Measurements from ENCODE around the gene TGM6.

TGM6 gene

GRCh38 chr20:2380601-2381000 is at the start of gene TGM6:
TSS of gene TGM6 (plus strand) at chr20:2380901. CDS start at chr20:2380969, 68 bp downstream.
- DNase-seq: no peak

GRCh38 chr20:2331106-2331505 is 49.6 kb upstream of the TGM6 start:
- no peak for DNase-seq

DNA sequence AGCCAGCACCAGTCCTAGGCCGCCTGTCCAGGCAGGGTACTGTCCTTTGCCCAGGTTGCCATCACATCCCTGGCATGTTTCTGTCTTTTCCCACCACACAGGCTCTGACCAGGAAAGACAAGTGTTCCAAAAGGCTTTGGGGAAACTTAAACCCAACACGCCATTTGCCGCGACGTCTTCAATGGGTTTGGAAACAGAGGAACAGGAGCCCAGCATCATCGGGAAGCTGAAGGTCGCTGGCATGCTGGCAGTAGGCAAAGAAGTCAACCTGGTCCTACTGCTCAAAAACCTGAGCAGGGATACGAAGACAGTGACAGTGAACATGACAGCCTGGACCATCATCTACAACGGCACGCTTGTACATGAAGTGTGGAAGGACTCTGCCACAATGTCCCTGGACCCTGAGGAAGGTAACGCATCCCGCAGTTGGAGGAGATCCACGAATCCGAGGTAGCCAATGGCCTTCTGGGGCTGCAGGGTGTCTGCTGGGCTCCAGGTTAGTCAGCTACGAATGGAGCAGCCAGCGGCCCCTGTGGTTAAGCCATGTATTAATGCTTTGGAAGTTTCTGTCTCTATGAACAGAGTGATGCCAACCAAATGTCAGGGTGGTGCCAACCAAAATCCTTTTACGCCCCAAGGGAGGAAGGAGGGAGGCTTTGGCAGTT is 48.7 kb upstream of the TGM6 start:
- DNase-seq: no peak

DNA sequence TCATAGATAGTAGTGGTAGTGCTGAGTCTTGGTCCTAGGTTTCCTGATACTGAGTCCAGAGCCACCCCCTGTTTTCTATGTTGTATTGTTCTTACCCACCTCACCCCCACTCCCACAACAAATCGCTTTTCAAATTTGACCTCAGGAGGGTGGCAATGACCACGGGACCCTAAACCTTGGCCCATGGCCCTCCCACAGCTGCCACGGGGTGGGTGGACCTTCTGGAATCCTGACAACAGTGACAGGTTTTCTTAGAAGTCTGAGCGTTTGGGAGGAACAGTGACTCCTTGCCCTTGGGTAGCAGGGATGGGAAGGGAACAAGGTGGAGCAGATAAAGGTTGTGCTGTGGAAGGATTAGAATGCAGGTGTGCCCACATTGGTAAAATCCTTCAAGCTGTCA is 48.0 kb upstream of the TGM6 start:
- DNase-seq: no peak

- no peak for DNase-seq
These were observed 46.9 kb upstream of the TGM6 start for GRCh38 chr20:2333821-2334220.

- DNase-seq: no peak
These were observed 45.4 kb upstream of the TGM6 start for GRCh38 chr20:2335096-2335870.

DNA sequence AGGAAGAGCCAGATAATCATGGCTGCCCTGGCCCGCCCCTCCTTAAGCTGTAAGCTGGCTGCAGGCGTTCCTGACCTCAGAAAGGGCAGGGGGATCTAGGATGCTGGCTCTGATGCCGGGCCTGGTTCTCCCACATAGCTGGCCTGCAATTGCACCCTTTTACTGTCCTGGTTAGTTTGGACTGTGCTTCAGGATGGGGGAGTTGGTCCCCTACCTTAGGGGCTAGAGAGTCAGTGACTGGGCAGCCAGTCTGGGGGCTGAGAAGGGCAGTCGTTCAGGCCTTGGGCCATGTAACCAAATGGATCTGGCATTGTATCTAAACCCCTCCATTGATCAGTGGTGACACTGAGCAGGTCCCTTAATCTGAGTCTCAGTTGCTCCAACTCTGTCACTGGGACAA is 44.2 kb upstream of the TGM6 start:
- DNase-seq: no peak

DNA sequence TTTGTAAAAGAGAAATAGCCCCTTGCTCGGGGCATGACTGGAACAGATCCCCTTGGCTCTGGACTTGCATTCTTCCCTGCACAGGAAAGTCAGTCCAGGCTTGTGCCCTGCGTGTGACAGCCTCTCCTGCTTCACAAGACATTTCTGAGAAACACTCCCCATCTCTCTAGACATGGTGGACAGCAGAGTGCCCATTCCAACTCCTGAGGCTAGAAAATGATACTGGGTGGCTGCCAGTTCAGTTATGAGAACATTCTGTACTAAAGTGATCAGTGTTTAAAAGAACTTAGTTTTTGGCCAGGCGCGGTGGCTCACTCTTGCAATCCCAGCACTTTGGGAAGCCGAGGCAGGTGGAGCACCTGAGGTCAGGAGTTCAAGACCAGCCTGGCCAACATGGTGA is 43.6 kb upstream of the TGM6 start:
- no peak for DNase-seq

- no peak for DNase-seq
These were observed 42.2 kb upstream of the TGM6 start for GRCh38 chr20:2338411-2339066.

DNA sequence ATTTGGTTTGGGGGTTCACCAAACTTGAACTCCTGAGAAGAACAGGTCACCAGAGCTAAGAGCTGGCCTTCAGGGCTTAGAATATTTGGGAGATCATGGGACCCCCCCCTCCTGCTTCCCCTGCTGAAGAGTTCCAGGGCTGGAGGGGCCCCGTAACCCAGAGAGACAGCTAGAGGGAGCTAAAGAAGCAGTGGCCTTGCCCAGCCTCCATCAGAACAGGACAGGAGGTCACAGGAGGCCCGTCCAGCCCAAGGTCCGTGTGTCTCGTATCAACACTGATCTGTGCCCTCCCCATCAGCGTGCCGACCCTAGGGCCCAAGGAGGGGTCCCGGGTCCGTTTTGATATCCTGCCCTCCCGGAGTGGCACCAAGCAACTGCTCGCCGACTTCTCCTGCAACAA is 40.6 kb upstream of the TGM6 start:
- DNase-seq: no peak

- DNase-seq: no peak
These were observed 39.9 kb upstream of the TGM6 start for GRCh38 chr20:2340823-2341222.

GRCh38 chr20:2341336-2341735 is 39.4 kb upstream of the TGM6 start:
- DNase-seq: no peak

DNA sequence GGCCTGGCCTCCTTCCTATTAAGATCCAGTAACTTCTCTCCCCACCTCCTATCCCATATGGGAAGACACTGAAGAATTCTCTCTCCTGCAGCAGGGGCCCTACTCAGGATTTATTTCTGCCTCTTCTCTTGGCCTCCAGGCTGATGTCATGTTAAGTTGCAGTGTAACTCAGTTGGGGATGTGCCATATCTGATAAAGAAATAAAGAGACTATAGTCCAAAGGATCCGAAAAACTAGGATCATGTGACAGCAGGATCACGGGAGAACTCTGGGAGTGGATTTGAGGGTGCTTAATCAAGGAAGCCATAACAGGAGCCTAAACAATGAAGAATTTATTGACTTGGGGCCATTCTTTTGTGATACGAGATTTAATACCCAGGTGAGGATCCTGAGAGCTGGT is 38.5 kb upstream of the TGM6 start:
- DNase-seq: no peak

GRCh38 chr20:2346188-2346587 is 34.5 kb upstream of the TGM6 start:
- no peak for DNase-seq

- DNase-seq: no peak
These were observed 32.4 kb upstream of the TGM6 start for GRCh38 chr20:2348336-2348735.

DNA sequence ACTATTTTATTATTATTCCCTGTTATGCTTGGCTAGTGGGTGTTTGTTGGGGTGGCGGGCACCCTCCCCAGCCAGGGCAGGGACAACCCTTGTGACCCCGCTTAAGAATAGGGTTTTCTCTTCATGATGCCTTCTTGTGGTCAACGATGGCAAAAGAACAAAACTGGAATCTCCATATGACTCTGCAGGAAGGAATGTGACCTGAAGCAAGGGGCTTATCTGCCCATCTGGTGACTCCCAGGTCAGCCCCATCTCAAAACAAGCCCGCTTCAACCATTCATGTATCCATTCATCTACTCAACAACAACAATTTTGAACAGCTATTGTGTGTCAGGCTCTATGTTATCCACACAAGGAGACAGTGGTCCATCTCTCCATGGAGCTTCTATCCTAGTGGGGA is 30.9 kb upstream of the TGM6 start:
- no peak for DNase-seq

DNA sequence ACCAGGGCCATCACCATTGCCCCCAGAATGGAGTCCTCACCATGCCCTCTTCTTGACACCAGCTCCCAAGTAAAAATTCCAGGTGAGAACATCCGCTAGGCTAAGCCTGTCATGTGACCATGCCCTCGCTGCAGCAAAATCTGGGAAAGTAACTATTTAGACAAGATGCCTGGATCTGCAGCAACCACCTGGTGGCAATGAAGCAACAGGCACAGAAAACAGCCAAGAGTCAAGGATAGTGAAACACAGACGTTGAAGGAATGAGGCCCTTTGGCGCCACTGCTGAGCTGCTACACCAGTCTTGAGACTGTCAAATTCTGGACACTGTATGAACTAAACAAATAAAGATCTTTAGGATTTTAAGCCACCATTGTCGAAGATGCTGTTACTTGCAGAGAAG is 30.1 kb upstream of the TGM6 start:
- no peak for DNase-seq

- no peak for DNase-seq
These were observed 27.5 kb upstream of the TGM6 start for GRCh38 chr20:2353231-2353630.

- DNase-seq: no peak
These were observed 23.6 kb upstream of the TGM6 start for GRCh38 chr20:2357114-2357513.

DNA sequence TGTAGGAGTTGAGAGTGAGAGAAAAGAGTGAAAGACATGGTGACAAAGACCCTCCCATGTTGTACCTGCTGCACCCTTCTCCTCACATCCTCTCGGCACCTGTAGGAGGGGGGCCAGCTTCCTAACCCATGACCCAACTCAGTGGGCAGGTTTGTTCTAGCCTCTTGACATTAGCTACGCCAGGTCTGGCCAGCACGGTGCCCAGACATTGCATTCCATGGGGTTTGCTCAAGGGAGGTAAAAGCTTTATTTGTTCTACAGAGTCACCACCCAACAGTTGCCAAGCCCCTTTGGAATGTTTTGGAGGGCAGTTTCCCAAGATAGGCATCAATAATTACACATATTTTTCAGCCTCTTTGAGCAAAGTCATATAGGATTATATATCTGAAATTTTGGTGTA is 22.7 kb upstream of the TGM6 start:
- no peak for DNase-seq

DNA sequence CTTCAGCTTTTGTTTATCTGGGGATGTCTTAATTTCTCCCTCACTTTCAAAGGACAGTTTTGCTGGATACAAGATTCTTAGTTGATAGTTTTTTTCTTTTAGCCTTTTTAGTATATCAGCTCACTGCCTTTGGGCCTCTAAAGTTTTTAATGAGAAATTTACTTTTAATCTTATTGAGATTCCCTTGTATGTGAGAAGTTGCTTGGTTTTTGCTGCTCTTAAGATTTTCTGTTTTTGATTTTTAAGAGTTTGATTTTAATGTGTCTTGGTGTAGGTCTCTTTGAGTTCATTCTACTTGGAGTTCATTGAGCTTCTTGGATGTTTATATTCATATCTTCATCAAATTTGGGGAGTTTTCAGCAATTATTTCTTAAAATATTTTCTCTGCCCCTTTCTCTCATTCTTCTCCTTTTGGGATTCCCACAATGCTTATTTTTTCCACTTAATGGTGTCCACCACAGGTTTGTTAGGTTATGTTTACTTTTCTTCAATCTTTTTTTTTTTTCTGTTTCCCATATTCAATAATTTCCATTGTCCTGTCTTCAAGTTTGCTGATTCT is 19.6 kb upstream of the TGM6 start:
- DNase-seq: no peak

DNA sequence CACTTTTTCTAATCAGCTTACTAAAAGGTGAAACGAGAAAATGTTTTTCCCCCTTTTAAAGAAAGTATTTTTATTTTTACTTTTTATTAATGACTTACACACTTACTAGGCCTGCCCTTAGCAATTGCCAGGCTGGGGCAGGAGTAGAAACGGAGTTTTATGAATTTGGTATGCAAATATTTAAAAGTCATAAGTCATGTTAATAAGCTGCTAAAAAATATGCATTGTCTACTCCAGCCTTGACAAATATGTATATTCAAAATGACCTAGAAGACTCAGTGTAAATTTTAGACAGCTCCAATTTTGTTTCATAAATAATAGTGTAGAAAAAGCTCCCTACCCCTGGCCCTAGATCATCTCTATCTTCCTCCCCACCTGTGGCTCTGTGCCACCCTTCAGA is 17.5 kb upstream of the TGM6 start:
- DNase-seq: no peak

GRCh38 chr20:2363587-2363986 is 17.1 kb upstream of the TGM6 start:
- no peak for DNase-seq

- DNase-seq: no peak
These were observed 16.7 kb upstream of the TGM6 start for GRCh38 chr20:2364044-2364443.

Measured in HCEC 1CT (cell line).